Astrocyte (in vitro differentiated cells and primary cell): ENCODE results near the gene GPRC5B. TPM values are rescaled to one million over a fixed set of nuclear protein-coding genes. Genes with fewer than 3 reads are reported as not detected.

Experiments used
- DNase-seq: peaks from one replicate; pipeline ENCODE4 v3.0.0-alpha.2; 2010; ENCODE audit warnings: low read depth
- FAIRE-seq: peaks from 2 replicates; lab custom pipeline; 2011; peaks lifted over from hg19 to GRCh38; lab: Jason Lieb, UNC
- H2AFZ ChIP-seq: 2 replicates; pipeline ENCODE4 v1.6.0; 2012; ENCODE audit warnings: low read depth, low read length, inconsistent platforms
- H3K27ac ChIP-seq: 2 replicates; pipeline ENCODE4 v1.5.1; 2011; ENCODE audit warnings: low read depth, low read length, inconsistent platforms
- H3K27me3 ChIP-seq: 2 replicates; pipeline ENCODE4 v1.6.0; 2011; ENCODE audit warnings: low read length, inconsistent platforms; ENCODE audit not compliant: insufficient read depth
- H3K36me3 ChIP-seq: 2 replicates; pipeline ENCODE4 v1.5.1; 2011; ENCODE audit warnings: low read length, inconsistent platforms; ENCODE audit not compliant: insufficient read depth
- H3K4me1 ChIP-seq: 2 replicates; pipeline ENCODE4 v1.5.1; 2011; ENCODE audit warnings: low read length, inconsistent platforms; ENCODE audit not compliant: insufficient read depth
- H3K4me2 ChIP-seq: 2 replicates; pipeline ENCODE4 v1.6.0; 2012; ENCODE audit warnings: low read length, inconsistent platforms
- H3K4me3 ChIP-seq: 2 replicates; pipeline ENCODE4 v1.5.1; 2011; ENCODE audit warnings: low read depth, mild to moderate bottlenecking, low read length, inconsistent platforms; ENCODE audit not compliant: insufficient read depth
- H3K79me2 ChIP-seq: 2 replicates; pipeline ENCODE4 v1.6.0; 2012; ENCODE audit warnings: mild to moderate bottlenecking, low read length, inconsistent platforms; ENCODE audit not compliant: insufficient read depth
- H3K9ac ChIP-seq: 2 replicates; pipeline ENCODE4 v1.6.0; 2012; ENCODE audit warnings: mild to moderate bottlenecking, low read length, inconsistent platforms
- H3K9me3 ChIP-seq: 2 replicates; pipeline ENCODE4 v1.5.1; 2012; ENCODE audit warnings: low read depth, mild to moderate bottlenecking, low read length, inconsistent platforms; ENCODE audit not compliant: insufficient read depth
- H4K20me1 ChIP-seq: 2 replicates; pipeline ENCODE4 v1.6.0; 2012; ENCODE audit warnings: low read length, inconsistent platforms; ENCODE audit not compliant: insufficient read depth
- H3K27ac Mint-ChIP-seq: one replicate; pipeline ENCODE4 v1.8.0; 2021; ENCODE audit warnings: mild to moderate bottlenecking, mixed read lengths; ENCODE audit not compliant: unreplicated experiment
- H3K27me3 Mint-ChIP-seq: one replicate; pipeline ENCODE4 v1.8.0; 2021; ENCODE audit warnings: low read depth, mixed read lengths; ENCODE audit not compliant: unreplicated experiment
- H3K36me3 Mint-ChIP-seq: one replicate; pipeline ENCODE4 v1.8.0; 2021; ENCODE audit warnings: low read depth, mixed read lengths; ENCODE audit not compliant: unreplicated experiment
- H3K4me1 Mint-ChIP-seq: one replicate; pipeline ENCODE4 v1.8.0; 2021; ENCODE audit warnings: low read depth, mixed read lengths; ENCODE audit not compliant: unreplicated experiment
- H3K4me3 Mint-ChIP-seq: one replicate; pipeline ENCODE4 v1.8.0; 2021; ENCODE audit warnings: mild to moderate bottlenecking, moderate library complexity, mixed read lengths; ENCODE audit not compliant: unreplicated experiment
- H3K9me3 Mint-ChIP-seq: one replicate; pipeline ENCODE4 v1.8.0; 2021; ENCODE audit warnings: mild to moderate bottlenecking, mixed read lengths; ENCODE audit not compliant: unreplicated experiment
- EZH2 ChIP-seq: IDR thresholded peaks from 2 replicates; pipeline ENCODE4 v1.6.1; 2012; ENCODE audit warnings: mild to moderate bottlenecking, low read length, inconsistent platforms; ENCODE audit not compliant: insufficient read depth
- total RNA-seq: library from RNA; stranded (reverse); gene quantifications from 2 replicates; pipeline ENCODE4 v1.2.1, GENCODE V29; 2021
- TF ChIP-seq, protein P1 (sequence below): IDR thresholded peaks from 2 replicates; pipeline ENCODE4 v1.5.1; 2011; ENCODE audit warnings: low read depth, mild to moderate bottlenecking, inconsistent platforms, low read length, moderate library complexity; ENCODE audit not compliant: insufficient read depth

The GPRC5B gene
- total RNA-seq, 1 donor from 2014 or later: 9.3 TPM

DNA sequence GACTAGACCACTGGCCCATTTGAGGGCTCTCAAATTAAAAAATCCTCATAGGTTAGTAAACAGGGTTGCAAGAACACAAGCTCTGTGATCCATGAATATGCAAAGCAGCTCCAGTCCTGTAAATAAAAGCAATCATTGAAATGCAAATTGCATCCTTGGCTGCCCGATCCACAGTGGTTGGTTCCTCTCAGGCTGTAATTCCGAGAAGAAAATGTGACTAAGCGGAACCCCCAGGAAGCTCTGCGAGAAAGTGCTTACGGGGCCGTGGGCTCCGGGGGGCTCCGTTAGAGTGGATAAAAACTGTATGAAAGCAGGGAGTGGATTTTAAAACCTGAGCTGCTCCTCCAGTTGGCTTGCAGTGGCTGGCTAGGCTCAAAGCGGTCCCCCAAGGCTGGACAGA, 2.5 kb downstream of the GPRC5B start:
- H3K36me3 ChIP-seq: no peaks in the 10 kb centered on the region
- no peak overlapping the region for H3K4me3 ChIP-seq
- Mint-ChIP-seq H3K9me3 (peaks cover 5% of the 10 kb centered on the region), H3K27me3 (peaks cover 6% of the 10 kb centered on the region), H3K4me1 (peaks cover 11% of the 10 kb centered on the region), H3K27ac (no peak overlapping the region), H3K4me3 (no peak overlapping the region), H3K36me3 (peaks cover 2% of the 10 kb centered on the region)
- no peak for TF ChIP-seq EZH2
- TF ChIP-seq, protein P1, sequence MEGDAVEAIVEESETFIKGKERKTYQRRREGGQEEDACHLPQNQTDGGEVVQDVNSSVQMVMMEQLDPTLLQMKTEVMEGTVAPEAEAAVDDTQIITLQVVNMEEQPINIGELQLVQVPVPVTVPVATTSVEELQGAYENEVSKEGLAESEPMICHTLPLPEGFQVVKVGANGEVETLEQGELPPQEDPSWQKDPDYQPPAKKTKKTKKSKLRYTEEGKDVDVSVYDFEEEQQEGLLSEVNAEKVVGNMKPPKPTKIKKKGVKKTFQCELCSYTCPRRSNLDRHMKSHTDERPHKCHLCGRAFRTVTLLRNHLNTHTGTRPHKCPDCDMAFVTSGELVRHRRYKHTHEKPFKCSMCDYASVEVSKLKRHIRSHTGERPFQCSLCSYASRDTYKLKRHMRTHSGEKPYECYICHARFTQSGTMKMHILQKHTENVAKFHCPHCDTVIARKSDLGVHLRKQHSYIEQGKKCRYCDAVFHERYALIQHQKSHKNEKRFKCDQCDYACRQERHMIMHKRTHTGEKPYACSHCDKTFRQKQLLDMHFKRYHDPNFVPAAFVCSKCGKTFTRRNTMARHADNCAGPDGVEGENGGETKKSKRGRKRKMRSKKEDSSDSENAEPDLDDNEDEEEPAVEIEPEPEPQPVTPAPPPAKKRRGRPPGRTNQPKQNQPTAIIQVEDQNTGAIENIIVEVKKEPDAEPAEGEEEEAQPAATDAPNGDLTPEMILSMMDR: no peak
- peak overlapping the region; percentile 94 for H3K4me2 ChIP-seq
- peaks cover 26% of the 10 kb centered on the region for H3K4me1 ChIP-seq
- H3K79me2 ChIP-seq: peaks cover 5% of the 10 kb centered on the region
- no peak overlapping the region for H3K9ac ChIP-seq
- H3K27ac ChIP-seq: no peak overlapping the region
- H4K20me1 ChIP-seq: peaks cover 9% of the 10 kb centered on the region
- DNase-seq (no peak), FAIRE-seq (no peak)
- peak overlapping the region; percentile 27 for H2AFZ ChIP-seq
- H3K27me3 ChIP-seq: peaks cover 21% of the 10 kb centered on the region
- H3K9me3 ChIP-seq: no peaks in the 10 kb centered on the region

DNA sequence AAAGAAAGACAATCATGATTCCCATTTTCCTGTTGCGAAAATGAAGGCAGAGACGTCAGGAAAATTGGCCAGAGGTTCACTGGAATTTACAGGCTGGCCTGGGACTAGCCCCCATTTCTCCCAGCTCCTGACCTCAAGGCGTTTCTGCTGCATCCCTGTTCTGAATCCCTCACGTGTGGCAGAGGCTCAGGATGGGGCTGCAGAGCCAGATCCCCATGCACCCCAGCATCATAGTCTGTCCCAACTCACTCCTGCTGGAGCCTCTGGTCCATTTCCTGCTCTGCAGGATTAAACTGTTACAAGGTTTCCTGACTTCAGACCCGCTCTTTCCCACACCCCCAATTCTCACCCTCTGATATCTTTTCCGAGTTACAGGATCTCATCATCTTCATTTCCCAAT, 2.9 kb downstream of the GPRC5B start:
- TF ChIP-seq EZH2: no peak
- Histone ChIP-seq H3K9ac (no peak overlapping the region), H3K79me2 (peaks cover 5% of the 10 kb centered on the region), H3K4me1 (peaks cover 26% of the 10 kb centered on the region), H3K27ac (no peak overlapping the region), H3K27me3 (peaks cover 21% of the 10 kb centered on the region), H3K9me3 (no peaks in the 10 kb centered on the region), H3K36me3 (no peaks in the 10 kb centered on the region), H3K4me3 (no peak overlapping the region), H3K4me2 (peak overlapping the region; percentile 94), H4K20me1 (peaks cover 9% of the 10 kb centered on the region), H2AFZ (no peak overlapping the region)
- peaks cover 4% of the 10 kb centered on the region for H3K27me3 Mint-ChIP-seq
- no peak overlapping the region for H3K4me3 Mint-ChIP-seq
- peaks cover 11% of the 10 kb centered on the region for H3K4me1 Mint-ChIP-seq
- H3K9me3 Mint-ChIP-seq: peaks cover 5% of the 10 kb centered on the region
- FAIRE-seq: no peak
- no peak for DNase-seq
- H3K36me3 Mint-ChIP-seq: peaks cover 2% of the 10 kb centered on the region
- no peak overlapping the region for H3K27ac Mint-ChIP-seq

DNA sequence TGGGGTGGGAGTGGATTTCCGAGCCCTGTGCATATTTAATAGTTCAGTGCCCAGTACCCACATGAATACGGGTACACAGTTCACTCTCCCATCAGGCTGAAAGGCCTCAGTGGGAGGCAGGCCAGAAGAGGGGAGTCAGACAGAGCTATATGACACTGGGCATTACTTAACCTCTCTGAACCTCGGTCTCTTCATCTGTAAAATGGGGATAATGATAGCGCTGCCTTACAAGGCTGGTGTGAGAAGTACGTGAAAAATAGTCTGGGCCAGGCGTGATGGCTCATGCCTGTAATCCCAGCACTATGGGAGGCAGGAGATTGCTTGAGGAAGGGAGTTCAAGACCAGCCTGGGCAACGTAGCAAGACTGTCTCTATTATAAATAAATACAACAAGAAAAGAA, 3.6 kb downstream of the GPRC5B start:
- Mint-ChIP-seq H3K27ac (no peak overlapping the region), H3K4me3 (no peak overlapping the region), H3K9me3 (peaks cover 5% of the 10 kb centered on the region), H3K36me3 (peaks cover 2% of the 10 kb centered on the region), H3K27me3 (peaks cover 4% of the 10 kb centered on the region), H3K4me1 (peaks cover 11% of the 10 kb centered on the region)
- FAIRE-seq (no peak), DNase-seq (no peak)
- no peaks in the 10 kb centered on the region for H3K9me3 ChIP-seq
- no peak overlapping the region for H2AFZ ChIP-seq
- no peak overlapping the region for H3K27ac ChIP-seq
- H3K4me1 ChIP-seq: peaks cover 25% of the 10 kb centered on the region
- TF ChIP-seq EZH2: no peak
- TF ChIP-seq, protein P1: no peak
- no peak overlapping the region for H3K9ac ChIP-seq
- H3K79me2 ChIP-seq: peaks cover 5% of the 10 kb centered on the region
- H4K20me1 ChIP-seq: peaks cover 9% of the 10 kb centered on the region
- H3K4me3 ChIP-seq: no peak overlapping the region
- no peak overlapping the region for H3K4me2 ChIP-seq
- H3K36me3 ChIP-seq: no peaks in the 10 kb centered on the region
- H3K27me3 ChIP-seq: peaks cover 21% of the 10 kb centered on the region
